ENCODE measurements around the gene BCO2.

Gene BCO2

DNA sequence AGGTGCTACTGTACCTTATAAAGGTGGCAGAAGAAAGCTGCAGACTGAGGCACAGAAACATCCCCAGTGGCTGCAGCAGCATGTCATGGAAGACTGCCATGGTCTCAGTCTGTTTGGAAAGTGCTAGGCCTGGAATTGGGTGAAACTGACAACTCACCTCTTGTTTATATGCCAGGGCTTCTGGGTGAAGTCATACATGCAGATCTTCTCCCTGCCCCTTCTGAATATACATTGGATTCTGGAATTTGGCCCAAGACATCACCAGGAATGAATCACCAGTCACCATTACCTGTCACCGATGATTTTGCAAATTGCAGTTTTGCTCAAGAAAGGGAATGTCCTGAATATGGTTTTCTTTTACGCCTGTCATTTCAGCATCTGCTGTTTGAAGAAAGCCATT is 85.2 kb downstream of the BCO2 start, which contains the start of gene PLET1:
PLET1 (minus strand) TSS at position 371 of the 400 bp plus-strand sequence; CDS start at position 100, 271 bp downstream.
- DNase-seq: no peak

DNA sequence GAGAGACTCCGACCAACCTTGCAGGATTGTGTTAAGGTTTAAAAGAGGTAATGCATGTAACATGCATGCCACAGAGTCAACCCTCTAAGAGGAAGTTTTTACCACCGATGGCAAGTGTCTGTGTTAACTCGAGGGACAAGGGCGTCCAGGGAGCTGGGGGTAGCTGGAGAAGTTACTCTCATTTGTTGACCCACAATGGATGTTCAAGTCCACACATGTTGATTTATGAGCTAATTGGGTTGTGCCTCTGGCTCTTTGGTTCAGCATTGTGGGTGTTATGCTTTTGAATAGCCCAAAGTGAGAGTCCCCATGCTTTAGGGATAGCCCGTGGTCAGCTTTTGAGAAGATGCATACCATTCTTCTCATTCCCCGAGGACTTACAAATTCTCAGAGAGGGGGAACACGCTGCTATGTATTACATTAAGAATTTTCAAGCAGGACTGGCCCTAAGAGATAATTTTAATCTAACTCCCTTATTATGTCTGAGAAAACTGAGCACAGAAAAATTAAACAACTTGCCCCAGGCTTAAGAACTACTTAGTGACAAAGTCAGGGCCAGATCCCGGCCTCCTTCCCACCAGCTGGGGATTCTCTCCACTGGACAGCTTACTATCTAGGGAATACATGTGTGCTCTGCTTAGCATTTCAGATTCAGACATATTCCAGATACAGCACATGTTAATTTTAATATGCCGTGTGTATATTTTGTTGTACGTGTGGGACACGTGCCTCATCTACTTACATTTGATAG is 90.5 kb downstream of the BCO2 start:
- no peak for DNase-seq

DNA sequence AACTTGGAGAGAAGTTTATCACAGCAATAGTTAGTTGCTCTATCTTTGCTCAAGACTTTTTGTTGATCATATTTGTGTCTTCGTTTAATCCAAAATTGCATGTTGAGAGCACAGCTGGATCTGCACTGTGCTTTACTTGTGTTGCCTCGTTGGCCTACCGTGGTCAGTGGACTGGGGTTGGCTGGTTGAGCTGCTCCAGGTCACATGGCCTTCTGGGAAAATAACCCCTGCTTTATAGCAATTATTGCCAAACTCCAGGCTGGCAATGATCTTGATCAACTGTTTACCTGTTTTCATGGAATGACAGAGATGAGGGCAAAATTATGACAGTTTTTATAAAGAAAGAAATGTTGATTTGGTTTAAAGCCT is 91.1 kb downstream of the BCO2 start:
- DNase-seq: no peak

DNA sequence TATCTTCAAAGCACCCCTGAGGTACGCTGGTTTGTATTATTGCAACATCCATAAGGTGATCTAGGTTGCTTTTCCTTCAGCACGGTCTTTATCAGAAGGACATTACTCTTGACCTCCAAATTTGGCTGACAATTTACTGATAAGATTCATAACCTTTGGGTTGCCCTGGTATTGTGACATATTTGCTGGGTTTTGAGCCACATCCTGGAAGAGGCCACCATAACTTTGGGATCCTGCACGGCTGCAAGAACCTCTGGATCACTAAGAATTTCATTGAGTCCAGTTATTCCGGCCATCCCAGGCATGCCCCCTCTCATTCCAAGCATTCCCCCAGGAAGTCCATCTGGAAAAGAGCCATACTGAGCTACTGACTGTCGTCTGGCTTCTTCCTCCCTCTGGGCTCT is 91.9 kb downstream of the BCO2 start:
- no peak for DNase-seq

DNA sequence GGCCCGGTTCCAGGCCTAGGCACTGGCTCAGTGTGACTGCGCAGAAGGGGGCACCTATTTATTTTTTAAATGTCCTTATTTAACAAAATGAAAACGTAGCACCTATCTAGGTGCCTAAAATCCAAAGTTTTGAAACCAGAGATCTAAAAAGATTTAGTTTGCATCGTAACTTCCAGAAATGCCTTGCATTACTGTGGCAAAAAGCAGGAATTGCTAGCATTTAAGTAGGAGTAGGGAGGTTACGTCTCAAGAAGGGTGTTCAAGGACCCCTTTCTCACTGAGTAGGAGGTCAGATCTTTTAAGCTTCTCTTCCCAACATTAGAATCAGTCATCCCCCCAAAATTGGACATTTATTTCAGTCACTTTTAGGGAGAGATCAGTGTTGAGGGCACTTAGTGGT is 93.1 kb downstream of the BCO2 start:
- DNase-seq: no peak

Data from NCI-H82 (cell line).